Endothelial cell of umbilical vein (primary cell): ENCODE results near the gene HECW1.

Source experiments
- EZH2 ChIP-seq: IDR thresholded peaks from 2 replicates; pipeline ENCODE4 v1.6.1; 2012; ENCODE audit warnings: borderline replicate concordance, low read depth, mild to moderate bottlenecking, moderate library complexity, low read length, inconsistent platforms; ENCODE audit not compliant: severe bottlenecking
- MAX ChIP-seq: IDR thresholded peaks from 2 replicates; pipeline ENCODE4 v1.6.1; 2011; ENCODE audit not compliant: insufficient read depth, insufficient read length
- POLR2A ChIP-seq: IDR thresholded peaks from 2 replicates; pipeline ENCODE4 v1.6.1; 2012; ENCODE audit warnings: low read depth, mild to moderate bottlenecking, control low read depth, low read length
- TF ChIP-seq, protein P1 (sequence below), 2 donors: IDR thresholded peaks; 1 replicate in 1 of 2; 2 replicates in 1 of 2; pipeline ENCODE4 v1.5.1; 2011; ENCODE audit warnings: low read length in 2 of 2, mild to moderate bottlenecking in 2 of 2, moderate library complexity in 2 of 2, control low read depth in 1 of 2, inconsistent platforms in 1 of 2, low read depth in 1 of 2; ENCODE audit not compliant: insufficient read depth in 1 of 2; ENCODE audit errors: extremely low read depth in 1 of 2

- TF ChIP-seq, protein P1, sequence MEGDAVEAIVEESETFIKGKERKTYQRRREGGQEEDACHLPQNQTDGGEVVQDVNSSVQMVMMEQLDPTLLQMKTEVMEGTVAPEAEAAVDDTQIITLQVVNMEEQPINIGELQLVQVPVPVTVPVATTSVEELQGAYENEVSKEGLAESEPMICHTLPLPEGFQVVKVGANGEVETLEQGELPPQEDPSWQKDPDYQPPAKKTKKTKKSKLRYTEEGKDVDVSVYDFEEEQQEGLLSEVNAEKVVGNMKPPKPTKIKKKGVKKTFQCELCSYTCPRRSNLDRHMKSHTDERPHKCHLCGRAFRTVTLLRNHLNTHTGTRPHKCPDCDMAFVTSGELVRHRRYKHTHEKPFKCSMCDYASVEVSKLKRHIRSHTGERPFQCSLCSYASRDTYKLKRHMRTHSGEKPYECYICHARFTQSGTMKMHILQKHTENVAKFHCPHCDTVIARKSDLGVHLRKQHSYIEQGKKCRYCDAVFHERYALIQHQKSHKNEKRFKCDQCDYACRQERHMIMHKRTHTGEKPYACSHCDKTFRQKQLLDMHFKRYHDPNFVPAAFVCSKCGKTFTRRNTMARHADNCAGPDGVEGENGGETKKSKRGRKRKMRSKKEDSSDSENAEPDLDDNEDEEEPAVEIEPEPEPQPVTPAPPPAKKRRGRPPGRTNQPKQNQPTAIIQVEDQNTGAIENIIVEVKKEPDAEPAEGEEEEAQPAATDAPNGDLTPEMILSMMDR (IDR thresholded peaks at IDR 0.05; ENCODE audit: extremely low read depth in 1 of 2, insufficient read depth in 1 of 2, low read depth in 1 of 2, low read length in 2 of 2): no peak
- TF ChIP-seq EZH2: no peak
- no peak for TF ChIP-seq POLR2A
- TF ChIP-seq MAX: no peak
Observed at GRCh38 chr7:43179393-43179792, 66.9 kb downstream of the HECW1 start.
